ENCODE measurements around the gene MAMLD1. TPM values are rescaled to one million over a fixed set of nuclear protein-coding genes. Genes with fewer than 3 reads are reported as not detected.
A peak's percentile ranks its signal among the peaks of the same experiment; 100 is the strongest.

MAMLD1 gene
- total RNA-seq, 1 donor from 2014 or later, result 1.8 TPM

DNA sequence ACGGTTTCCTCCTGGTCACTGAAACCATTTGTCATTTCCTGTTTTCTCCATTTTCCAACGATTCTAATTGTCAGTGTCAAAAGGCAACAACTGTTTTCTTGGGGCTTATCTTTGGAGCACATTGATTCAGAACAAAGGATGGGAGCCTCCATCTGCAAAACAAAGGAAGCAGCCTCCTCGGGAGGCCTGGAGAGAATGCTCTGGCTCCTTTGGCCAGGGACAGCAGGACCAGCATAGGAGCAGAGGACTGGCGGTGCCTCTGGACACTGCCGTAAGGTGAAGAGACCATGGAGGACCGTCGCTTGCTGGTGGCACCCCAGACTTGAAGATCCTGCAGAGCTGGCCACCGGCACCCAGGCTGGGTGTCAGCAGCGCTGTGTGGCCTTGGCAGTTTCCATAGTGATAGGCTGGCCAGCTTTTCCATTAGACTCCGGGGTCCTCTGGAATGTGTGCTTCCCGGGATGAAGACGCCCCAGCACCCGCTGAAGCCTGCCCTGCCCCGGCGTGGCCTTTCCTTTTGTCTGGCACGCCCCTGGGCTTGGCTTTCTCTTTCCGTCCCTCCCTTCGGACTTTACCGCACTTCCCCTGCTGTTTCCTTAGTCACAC, 144.2 kb downstream of the MAMLD1 start:
- DNase-seq (ENCODE audit: missing footprints) (no peak), ATAC-seq (no peak)
- intact Hi-C loops (cut with DNase I), result no loop called here

DNA sequence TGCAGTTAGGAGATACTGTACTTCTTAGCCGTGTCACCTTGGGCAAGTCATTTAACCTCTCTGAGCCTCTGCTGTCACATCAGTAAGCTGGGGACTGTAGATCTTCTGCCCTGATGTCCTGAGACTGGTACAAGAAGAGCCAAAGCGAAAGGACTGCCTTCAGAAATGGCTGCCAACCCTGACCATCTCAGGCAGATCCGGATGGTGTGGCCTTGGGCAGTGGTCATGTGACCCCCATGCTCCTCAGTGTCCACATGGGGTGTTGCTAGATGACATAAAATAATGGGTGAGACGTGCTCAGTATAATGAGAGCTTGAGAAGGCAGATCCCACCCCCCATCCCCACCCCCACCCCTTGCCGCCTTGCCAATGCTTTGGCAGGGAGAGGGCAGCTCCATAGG, 144.9 kb downstream of the MAMLD1 start:
- intact Hi-C loops (cut with DNase I), result loop anchor here (2.0 kb wide), 1 partner anchor 39 kb away; no protein-coding TSS in a partner anchor
- ATAC-seq, result no peak
- DNase-seq (ENCODE audit: missing footprints), result no peak

DNA sequence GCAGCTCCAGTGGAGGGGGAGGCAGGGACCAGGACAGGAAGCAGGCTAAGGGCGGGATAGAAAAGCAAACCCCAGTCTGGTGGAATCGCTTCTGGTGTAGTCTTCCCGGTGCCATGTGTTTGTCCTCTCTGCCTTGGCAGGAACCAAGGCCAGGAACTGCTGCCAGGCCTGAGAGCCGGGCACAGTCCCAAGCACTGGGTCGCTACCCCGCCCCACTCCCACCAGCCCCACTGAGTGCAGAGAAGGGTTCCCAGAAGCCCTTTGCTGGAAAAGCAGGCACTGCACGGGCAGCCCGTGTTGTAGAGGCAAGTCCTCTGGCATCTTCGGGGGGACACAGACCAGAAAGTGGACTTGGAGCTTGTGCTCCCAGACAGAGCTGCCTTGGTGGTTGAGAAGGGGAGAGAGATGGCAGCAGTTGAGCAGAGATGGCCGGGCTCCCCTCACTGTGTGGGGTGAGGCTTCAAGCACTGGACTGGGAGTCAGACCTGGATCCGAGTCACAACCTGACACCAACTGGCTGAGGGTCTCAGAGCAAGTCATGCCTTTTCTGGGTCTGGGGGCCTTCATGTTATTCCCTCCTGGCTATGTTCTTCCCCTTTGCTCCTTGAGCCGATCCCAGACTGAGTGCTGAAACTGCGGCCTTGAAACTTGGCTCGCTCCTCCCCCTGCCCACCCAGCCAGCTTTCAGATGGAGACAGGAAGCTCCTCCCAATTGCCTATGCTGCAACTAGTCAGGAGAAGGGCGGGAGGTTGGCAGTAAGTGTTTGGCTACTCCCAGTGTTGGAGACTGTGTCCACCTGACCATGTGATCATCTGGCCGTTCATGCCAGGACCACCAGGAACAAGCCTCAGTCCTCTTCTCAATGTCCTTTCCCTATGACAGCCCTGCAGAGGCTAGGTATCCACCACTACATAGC, 145.6 kb downstream of the MAMLD1 start:
- intact Hi-C loops (cut with DNase I), result loop anchor here (2.0 kb wide), 1 partner anchor 38 kb away; no protein-coding TSS in a partner anchor
- no peak for DNase-seq (ENCODE audit: missing footprints)
- ATAC-seq, result peak; percentile 75

DNA sequence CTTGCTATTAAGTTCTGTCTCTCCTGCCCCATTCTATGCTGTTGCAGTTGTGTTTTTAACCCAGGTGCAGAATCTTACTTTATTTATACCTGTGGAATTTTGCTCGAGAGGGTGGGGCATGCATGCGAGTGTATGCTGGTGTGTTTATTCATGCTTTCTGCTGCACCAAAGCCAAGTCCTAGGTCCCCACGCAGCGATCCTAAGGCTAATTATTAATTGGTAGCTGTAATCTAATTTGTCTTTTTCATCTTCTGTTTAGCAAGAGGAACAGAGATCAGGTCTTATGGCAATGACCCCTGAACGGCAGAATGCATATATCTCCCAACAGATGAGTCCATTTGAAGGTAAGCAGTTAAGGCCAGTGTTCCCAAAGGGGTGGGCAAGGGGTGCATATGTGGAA, 146.6 kb downstream of the MAMLD1 start:
- DNase-seq (ENCODE audit: missing footprints) (no peak), ATAC-seq (no peak)
- intact Hi-C loops (cut with DNase I), result loop anchor here (2.0 kb wide), 1 partner anchor 37 kb away; no protein-coding TSS in a partner anchor

DNA sequence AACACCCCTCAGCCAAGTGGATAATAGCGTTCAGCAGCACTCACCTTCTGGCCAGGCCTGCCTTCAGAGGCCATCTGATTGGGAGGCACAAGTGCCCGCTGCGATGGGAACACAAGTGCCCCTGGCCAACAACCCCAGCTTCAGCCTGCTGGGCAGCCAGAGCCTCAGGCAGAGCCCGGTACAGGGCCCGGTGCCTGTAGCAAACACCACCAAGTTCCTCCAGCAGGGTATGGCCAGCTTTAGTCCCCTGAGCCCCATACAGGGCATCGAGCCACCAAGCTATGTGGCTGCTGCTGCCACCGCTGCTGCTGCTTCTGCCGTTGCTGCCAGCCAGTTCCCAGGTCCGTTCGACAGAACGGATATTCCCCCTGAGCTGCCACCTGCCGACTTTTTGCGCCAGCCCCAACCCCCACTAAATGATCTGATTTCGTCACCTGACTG, 149.4 kb downstream of the MAMLD1 start:
- DNase-seq (ENCODE audit: missing footprints), result no peak
- no peak for ATAC-seq
- intact Hi-C loops (cut with DNase I), result no loop called here

DNA sequence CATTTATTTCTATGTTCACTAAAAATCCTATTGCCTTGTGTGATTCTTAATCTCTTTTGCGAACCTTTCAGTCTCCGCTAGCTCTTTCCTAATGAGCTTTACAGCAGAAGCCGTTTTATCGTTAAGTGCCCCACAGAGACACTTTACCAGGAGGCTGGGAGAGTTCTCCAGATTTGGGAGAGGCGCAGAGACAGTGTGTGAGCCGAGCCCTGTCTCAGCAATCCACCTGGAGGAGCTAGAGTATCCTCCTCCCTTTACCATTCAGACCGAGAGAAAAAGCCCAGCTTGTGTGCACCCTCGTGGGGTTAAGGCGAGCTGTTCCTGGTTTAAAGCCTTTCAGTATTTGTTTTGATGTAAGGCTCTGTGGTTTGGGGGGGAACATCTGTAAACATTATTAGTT, 150.4 kb downstream of the MAMLD1 start:
- ATAC-seq, result no peak
- no peak for DNase-seq (ENCODE audit: missing footprints)
- intact Hi-C loops (cut with DNase I), result no loop called here

DNA sequence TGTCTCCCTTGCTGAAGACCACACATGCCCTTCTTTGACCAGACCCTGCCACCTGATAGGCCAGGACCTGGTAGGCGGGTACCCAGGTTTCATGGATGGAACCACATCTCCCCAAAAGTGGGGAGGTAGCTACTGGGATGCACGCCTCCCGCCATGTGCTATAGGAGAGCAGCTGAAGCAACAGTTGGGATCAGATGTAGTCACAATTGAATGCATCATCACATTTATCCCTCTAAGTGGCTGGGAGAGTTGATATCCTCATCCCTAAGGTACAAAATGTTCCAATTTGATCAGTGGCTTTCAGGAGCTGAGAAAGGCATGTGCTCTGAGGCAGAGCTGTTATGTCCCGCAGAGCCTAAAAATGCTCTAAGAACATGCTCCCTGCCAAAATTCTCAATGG, 151.3 kb downstream of the MAMLD1 start:
- ATAC-seq (no peak), DNase-seq (ENCODE audit: missing footprints) (no peak)
- intact Hi-C loops (cut with DNase I), result no loop called here

DNA sequence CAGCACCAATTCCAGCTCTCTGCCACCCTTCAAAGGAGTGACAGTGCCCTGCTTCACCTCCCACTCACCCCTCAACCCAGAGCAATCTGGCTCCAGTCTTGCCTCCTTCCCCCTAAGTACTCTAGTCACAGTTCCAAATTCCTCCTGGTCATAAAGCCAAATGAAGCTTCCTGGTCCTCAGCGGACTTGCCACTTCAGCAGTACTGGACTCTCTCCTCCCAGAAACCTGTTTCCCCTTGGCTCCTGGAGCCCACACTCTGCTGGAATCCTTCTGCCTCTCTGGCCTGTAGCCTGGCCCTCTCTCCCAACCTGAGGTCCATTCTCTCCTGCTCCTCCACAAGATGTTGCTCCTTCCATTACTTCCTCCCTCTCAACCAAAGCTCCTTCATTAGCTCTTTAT, 152.7 kb downstream of the MAMLD1 start:
- DNase-seq (ENCODE audit: missing footprints) (no peak), ATAC-seq (no peak)
- intact Hi-C loops (cut with DNase I), result no loop called here

DNA sequence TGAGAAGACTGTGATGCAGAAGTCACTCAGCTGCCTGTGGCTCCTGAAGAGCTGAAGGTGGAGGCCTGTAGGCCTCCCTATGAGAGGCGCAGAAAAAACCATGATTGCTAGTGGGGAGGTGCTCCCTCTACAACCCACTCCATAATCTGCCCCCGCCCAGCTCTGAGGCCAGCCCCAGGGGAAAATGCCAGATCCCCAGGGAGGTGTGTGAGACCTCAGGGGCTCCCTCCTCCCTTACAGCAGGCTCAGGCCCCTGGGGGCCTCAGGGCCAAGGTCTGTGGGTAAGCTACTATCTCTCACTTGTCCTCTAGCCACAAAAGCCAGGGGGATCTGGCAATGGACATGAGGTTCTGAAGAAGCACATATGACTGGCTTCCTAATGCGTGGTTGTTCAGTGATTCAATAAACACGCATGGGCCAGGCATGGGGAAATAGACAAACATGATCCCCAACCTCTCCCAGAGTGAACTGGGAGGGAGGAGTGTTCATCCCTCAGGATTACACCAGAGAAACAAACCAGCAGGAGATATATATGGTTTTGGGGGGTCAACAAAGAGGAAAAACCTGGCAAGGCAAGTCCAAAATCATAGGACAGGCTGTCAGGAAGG, 154.3 kb downstream of the MAMLD1 start:
- intact Hi-C loops (cut with DNase I), result no loop called here
- ATAC-seq (no peak), DNase-seq (ENCODE audit: missing footprints) (no peak)

DNA sequence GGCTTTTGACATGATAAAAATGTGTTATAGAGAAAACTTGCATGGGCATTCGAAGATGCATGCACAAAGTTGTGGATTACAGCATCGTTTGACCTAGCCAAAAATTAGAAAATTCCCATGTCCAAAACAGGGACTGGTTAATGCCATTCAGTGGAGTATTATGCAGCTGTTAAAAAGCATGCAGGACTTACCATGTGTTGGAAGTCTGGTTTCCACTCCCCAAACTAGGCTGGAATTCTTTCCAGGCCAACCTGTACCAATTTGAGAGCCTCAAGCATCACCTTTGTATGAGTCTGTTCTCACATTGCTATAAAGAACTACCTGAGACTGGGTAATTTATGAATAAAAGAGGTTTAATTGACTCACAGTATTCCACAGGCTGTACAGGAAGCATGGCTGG, 159.4 kb downstream of the MAMLD1 start:
- no peak for ATAC-seq
- intact Hi-C loops (cut with DNase I), result no loop called here
- DNase-seq (ENCODE audit: missing footprints), result no peak

DNA sequence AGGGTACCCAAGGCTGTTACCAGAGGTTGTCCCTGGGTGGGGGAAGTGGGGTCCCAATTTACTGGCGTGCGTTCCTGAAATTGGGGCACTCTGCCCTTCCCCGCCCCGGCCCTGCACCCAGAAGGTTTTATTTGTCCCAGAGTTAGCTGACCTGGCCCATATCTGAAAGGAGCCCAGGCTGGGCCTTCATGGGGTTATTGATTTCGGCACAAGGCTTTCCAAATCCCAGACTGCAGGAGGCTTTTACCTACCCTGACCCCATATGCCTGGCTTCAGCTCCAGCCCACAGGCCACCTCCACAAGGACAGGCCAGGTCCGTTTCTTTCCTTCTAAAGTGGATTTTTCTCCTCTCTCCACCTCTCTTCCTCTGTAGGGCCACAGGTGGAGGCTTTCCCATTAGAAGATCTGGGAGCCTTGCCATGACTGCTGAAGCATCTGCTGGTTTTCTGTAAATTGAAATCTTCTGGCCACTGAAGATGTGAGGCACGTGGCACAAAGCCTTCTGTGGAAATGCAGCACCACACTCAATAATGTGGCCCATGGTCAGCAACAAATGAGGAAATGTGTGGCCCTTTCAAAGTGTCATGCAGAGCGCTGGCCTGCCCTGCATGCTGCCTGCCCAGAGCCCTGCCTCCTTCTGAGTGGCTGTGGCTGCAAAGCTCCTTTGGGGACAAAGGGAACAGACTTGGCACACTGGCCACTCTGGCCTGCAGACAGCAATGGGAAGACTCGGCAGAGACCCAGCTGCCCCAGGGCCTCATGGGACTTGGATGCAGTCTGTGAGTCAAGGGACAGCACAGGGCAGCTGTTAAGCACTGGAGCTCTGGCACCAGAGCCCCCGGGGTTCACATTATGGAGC, 162.2 kb downstream of the MAMLD1 start:
- DNase-seq (ENCODE audit: missing footprints) (no peak), ATAC-seq (peak; percentile 76)
- intact Hi-C loops (cut with DNase I), result no loop called here

DNA sequence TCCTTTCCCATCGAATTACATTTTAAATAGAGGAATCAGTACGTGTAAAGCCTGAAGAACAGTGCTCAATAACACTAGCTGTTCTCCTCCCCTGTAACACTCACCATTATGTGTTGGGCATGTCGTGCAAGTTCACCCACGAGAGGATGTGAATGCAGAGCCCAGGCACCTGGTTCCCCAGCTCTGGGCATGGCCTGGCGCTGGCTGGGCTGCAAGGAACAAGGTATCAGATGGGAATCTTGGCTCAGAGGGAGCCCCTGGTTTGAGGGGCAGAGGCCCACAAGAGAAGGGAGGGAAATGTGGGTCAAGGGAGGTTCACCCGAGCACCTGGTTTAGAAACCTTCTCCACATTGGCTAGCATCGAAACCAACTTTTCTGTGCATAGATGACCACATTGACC, 163.6 kb downstream of the MAMLD1 start:
- DNase-seq (ENCODE audit: missing footprints) (no peak), ATAC-seq (no peak)
- intact Hi-C loops (cut with DNase I), result no loop called here

DNA sequence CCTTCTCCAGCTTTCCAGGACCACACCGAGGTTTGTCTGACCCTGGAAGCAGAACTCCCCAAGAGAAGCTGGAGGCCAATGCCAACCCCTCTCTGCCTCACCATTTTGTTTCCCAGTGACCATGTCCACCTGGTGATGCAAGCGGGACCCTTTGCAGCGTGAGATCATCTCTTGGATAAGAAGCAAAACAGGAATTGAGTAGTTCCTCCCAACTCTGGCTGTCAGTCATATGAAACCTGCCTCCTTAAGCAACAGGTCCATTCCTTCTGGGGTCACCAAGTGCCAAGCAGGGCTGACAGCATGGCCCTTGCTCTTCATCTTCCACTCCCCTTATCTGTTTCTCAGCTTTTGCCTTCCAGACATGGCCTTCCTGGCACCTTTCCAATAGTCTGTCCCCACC, 164.0 kb downstream of the MAMLD1 start:
- ATAC-seq (no peak), DNase-seq (ENCODE audit: missing footprints) (no peak)
- intact Hi-C loops (cut with DNase I), result no loop called here

DNA sequence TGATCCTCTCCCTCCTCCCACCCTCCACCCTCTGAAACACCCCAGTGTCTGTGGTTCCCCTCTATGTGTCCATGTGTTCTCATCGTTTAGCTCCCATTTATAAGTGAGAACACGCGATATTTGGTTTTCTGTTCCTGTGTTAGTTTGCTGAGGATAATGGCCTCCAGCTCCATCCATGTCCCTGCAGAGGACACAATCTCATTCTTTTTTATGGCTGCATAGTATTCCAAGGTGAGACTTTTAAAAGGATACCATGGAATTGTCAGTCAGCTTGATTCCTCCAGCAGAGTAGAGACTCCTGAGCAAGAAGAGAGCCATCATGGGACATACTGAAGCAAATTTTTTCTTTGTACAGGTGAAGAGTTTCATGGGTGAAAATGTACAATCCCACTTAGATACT, 166.5 kb downstream of the MAMLD1 start:
- no peak for ATAC-seq
- DNase-seq (ENCODE audit: missing footprints), result no peak
- intact Hi-C loops (cut with DNase I), result no loop called here

DNA sequence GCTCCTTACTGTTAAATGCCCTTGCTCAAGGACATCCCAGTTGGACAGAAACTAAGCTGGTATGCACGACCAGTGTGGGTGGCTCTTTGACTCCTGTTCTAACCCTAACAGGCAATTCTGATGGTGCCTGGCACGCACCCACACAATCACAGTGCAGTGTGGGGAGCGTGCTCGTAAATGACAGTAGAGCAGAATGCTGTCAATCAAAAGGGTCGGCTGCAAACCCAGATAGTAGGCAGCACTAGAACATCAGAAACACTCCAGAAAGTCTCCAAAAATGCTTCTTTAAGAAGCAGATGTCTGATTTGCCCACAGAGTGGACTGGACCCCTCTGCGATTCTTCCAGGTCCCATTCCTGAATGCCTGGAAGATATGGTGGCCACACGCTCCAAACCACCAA, 167.7 kb downstream of the MAMLD1 start:
- intact Hi-C loops (cut with DNase I), result no loop called here
- DNase-seq (ENCODE audit: missing footprints), result no peak
- no peak for ATAC-seq

DNA sequence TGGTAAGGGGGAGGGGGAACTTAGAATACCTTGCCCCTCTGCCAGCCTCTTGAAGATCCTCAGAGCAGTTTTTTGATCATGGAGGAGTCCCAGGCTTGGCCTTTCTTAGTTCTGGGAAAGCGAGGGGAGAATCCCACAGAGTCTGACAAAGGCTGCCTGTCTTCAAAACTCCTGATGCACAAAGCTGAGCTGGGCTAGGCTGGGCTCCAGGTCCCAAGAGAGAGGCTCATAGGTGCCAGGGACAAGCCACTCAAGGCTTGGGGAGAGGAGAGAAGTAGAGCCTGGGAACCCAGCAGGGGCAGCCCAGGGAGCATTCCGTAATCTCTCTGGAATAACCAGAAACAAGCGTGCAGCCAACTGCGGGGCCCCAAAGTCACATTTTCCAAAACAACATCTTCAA, 168.3 kb downstream of the MAMLD1 start:
- DNase-seq (ENCODE audit: missing footprints) (no peak), ATAC-seq (no peak)
- intact Hi-C loops (cut with DNase I), result no loop called here

DNA sequence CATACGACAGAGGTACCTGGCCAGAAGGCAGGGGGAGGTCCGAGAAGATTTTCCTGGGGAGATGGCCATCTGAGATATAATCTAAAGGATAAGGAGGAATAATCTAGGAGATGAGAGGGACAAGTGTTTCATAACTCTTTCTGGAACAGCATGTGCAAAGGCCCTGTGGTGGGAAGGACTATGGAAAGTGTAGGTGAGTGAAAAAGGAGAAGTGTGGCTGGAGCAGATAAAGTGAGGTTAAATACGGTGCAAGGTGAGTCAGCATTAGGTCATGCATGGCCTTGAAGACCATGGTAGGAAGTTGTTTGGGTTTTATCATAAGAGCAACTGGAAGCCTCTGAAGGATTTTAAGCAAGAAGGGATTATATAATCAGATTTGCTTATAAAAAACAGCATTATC, 170.7 kb downstream of the MAMLD1 start:
- DNase-seq (ENCODE audit: missing footprints) (no peak), ATAC-seq (no peak)
- intact Hi-C loops (cut with DNase I), result no loop called here

DNA sequence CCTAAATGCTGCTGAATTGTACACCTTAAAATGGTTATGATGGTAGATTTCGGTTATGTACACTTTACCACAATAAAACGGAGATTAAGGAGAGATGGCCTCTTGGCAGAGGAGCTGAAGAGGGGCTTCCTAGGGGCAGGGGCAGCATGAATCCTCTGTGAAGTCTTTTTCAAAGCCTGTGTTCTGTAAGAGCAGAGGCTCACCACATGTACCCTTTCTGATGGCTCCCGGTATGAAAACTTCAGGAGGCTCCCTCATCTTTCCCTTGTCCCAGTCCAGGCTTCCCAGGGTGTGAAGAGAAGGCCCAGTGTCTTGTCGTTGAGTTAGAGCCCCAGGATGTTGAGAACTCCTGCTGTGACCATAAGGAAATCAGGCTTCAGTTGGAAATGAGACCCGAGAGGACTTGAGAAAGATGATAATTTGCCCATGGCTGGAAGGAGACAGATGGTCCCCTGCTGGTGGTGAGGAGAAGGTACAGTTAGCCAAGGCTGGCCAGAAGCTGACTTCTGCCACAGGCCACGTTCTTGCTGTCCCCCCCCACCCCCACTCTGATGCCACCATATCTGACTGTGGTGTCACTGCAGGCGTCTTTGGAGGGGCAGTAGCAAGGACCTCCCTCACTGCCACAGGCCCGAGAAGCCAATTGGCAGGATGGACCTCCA, 173.5 kb downstream of the MAMLD1 start:
- no peak for ATAC-seq
- no peak for DNase-seq (ENCODE audit: missing footprints)
- intact Hi-C loops (cut with DNase I), result no loop called here

DNA sequence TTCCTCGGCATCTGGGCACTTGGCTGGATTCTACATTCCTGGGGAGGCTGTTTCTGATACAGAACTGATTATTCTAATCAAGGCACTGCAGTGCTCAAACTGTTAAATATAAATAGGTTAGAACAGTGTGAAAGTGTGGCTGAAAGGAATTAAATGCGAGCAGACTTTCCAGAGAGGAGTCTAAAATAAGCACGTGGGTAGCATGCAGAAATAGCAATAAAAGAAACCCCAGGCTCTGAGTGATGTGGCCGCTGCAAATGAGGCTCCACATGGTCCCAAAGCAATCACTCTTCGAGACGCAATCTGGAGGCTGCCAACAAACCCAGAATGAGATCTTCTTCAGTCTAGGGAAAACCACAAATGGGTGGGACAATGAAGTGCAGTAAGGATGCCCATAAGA, 174.7 kb downstream of the MAMLD1 start:
- intact Hi-C loops (cut with DNase I), result no loop called here

More for the DNA sequence above, 174.7 kb downstream of the MAMLD1 start:
- ATAC-seq, result no peak
- no peak for DNase-seq (ENCODE audit: missing footprints)
